AG20443 (cell line): ENCODE data around the gene FSIP1.

Source experiments
- DNase-seq: peaks from one replicate; pipeline ENCODE4 v3.0.0; 2012; ENCODE audit warnings: low spot score, mixed read lengths

The FSIP1 gene

DNA sequence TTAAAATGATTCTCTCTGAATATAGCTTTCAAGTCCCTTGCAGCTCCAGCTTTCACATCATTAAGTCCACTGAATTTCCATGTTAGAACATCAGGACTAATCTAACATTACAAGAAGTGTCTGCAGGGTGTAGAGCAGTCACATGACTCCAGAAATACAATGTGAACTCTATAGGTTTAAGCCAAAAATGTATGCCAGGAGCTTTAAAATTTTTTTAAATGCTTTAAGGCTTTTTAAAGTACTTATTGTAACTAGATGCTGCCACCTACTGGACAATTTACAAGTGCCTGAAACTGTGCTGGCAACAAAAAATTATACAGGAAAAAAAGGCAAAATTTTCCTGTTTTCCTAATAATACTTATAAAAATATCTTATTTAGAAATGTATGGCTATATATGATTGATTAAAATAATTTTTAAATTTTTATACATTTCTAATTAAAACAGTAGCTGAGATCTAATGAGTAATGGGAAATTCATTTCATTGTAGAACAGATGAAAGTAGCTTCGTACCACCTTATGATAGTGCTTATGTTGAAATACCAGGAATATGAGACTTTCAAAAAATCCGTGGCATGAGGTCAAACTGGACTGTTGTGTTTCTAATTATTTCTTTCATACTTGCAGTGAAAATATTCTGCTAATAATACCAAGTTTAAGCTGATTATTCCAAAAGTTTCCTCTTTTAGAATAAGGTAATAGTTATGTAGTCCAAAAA lies 25.7 kb downstream of the FSIP1 start:
- DNase-seq, result peak; percentile 34

DNA sequence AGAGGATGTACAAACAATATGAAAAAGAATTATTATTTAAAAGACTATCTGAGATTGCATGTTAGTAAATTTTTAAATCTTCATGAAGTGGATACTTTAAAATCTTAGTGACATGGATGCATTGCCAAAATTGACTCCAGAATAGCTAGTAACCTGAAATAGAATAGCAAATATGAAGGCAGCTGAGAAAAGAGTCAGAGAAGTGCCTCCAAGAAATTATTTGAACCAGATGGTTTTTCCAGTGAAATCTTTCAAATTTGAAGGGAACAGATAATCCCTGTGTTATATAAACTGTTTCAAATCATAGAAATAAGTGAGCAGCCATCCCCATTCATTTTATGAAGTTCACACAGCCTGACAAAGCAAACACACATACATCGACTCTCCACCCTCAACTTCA lies 29.6 kb downstream of the FSIP1 start:
- DNase-seq, result no peak

GRCh38 chr15:39752246-39752645 lies 30.4 kb downstream of the FSIP1 start:
- DNase-seq, result no peak

DNA sequence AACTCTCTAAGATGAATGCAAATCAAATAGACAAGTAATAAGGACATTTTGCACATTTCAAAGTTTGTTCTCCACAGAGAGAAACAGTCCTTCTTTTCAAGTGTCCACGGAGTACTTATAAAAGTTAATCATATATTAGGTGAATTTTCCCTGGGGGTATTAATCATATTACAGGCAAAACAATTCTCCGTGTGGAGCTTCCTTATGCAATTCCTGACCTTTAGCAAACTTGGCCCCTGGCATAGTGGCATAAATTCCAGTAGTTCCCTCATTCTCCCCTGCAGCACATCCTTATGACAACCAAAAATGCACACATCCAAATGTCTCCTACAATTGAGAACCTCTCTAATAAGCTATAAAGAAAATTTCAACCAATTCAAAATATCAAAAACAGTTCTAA lies 34.4 kb downstream of the FSIP1 start:
- no peak for DNase-seq

GRCh38 chr15:39747326-39747725 lies 35.3 kb downstream of the FSIP1 start:
- peak; percentile 14 for DNase-seq

- no peak for DNase-seq
Measured at GRCh38 chr15:39746714-39747276, 35.8 kb downstream of the FSIP1 start.

DNA sequence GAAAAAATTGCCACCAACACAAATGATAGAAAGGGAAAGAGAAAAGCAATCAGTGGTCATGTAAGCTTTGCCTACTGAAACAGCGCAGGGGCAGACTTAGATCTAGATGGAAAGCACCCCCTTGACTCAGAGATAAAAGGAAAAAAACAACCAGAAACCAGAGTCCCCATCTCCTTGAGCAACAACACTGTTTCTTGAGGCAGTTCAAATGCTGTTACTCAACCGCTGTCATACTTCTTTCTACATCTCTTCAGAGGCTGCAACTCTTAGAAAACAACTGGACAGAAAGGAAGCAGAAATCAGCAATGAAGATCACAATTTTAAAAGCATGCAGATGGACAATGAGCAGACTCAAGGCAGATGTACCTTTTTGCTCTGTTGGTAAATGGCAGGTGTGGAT lies 36.5 kb downstream of the FSIP1 start:
- no peak for DNase-seq

DNA sequence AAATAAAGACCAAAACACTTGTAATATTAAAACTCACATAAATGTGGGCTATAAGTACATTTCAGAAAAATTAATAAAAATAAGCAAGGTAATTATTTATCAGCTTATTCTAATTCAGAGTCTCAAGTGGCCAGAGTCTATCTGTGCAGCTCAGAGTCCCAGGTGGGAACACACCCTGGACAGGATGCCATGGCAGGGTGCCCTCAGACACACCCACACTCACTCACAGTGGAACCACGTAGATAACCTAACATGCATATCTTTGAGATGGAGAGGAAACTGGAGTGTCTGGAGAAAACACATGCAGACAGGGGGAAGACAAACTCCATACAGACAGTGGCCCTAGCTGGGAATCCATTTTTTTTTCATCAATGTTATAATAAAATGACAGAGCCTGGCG lies 37.2 kb downstream of the FSIP1 start:
- no peak for DNase-seq

DNA sequence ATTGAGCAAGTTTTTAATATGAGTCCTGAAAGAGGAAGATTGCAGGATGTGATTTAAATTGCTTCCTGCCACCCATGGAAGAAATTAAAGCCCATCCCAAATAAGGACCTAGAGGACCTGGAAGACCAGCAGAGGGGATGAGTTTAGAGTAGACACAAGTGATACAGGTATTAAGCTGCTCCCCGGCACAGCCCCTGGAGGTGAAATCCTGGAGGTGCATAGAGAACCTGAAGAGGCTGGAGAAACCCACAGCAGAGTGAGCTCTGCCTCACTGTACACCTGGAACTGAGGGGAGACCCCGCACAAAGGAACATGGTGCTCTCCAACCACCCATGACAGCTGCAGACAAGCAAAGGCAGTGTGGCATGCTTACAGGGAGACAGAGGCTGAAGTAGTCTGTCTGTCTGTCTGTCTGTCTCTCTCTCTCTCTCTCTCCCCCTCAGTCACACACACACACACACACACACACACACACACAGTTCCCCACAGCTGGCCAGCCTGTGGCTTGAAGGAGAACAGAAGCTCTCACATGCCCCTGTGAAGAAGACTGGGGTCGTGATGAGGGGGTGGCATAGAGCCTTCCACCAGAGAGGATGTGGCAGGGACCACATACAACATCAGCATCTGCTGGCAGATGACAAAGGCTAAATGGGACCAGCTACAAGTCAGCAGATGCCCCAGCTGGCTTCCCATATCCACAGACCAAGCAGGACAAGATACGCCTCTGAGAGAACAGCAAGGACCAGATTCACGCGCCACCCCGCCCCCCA lies 38.1 kb downstream of the FSIP1 start:
- DNase-seq, result no peak

- DNase-seq, result no peak
Measured at GRCh38 chr15:39743611-39744010, 39.0 kb downstream of the FSIP1 start.

- peak; percentile 17 for DNase-seq
Measured at GRCh38 chr15:39741258-39741657, 41.4 kb downstream of the FSIP1 start.

- no peak for DNase-seq
Measured at GRCh38 chr15:39738998-39739397, 43.6 kb downstream of the FSIP1 start.

- no peak for DNase-seq
Measured at GRCh38 chr15:39737196-39737550, 45.5 kb downstream of the FSIP1 start.

GRCh38 chr15:39736412-39737195 lies 46.0 kb downstream of the FSIP1 start:
- DNase-seq, result no peak

DNA sequence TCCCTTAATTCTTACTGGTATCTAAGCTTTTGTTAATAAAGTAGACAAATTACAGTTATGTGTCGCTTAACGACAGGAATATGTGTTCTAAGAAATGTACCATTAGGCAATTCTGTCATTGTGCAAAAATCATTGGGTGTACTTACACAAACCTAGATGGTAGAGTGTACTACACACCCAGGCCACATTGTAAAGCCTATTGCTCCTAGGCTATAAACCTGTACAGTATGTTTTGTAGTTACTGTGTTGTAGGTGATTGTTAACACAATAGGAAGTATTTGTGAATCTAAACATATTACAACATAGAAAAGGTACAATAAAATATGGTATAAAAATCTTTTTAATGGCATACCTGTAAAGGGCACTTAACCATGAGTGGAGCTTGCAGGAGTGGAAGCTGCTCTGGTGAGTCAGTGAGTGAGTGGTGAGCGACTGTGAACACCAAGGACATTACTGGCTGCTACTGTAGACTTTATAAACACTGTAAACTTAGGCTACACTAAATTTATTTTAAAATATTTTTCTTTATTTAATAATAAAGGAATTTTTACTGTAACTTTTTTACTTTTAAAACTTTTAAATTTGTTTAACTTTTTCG lies 47.4 kb downstream of the FSIP1 start:
- no peak for DNase-seq

DNA sequence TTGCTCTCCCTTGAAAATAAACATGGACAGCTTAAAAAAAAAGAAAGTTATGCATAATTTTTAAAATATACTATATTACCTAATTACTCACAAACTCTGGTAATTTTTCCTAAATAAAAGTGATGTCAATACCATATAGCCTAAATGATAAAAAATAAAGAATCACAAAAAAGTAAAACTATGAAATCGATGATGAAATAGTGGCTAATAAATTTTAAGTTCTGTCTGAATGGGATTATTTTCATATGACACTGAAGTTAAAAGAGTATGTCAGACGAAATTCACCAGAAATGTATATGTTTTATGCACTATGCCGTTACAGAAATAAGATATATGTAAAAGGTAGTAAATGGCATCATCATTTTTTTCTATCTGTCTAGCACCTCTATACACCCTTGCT lies 51.4 kb downstream of the FSIP1 start:
- DNase-seq, result no peak

DNA sequence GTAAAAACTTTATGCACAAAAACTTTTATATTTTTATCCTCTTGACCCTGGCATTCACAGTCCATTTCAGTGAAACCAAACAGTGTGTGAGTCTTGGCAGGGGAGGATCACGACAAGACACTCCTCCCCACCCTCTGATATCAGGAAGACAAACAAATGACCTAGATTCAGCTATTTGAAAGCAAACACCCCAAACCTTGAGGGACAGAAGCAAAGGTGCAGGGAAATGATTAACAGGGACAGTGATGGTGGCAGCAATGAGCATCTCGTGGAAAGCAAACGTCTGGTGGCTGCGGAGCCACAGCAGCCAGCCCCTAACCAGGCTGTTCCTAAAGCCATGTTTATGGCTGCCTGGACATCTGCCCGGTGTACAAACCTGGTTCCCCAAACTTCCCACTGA lies 52.1 kb downstream of the FSIP1 start:
- DNase-seq, result no peak

DNA sequence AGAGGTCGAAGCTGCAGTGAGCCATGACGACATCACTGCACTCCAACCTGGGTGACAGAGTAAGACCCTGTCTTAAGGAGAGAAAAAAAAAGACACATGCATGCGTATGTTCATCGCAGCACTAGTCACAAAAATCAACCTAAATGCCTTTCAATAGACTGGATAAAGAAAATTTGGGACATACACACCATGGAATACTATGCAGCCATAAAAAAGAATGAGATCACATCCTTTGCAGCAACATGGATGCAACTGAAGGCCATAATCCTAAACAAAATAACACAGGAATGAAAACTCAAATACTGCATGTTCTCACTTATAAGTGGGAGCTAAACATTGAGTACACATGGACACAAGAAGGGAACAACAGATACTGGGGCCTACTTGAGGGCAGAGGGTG lies 53.1 kb downstream of the FSIP1 start:
- DNase-seq, result no peak

GRCh38 chr15:39728845-39729244 lies 53.8 kb downstream of the FSIP1 start:
- DNase-seq, result no peak

DNA sequence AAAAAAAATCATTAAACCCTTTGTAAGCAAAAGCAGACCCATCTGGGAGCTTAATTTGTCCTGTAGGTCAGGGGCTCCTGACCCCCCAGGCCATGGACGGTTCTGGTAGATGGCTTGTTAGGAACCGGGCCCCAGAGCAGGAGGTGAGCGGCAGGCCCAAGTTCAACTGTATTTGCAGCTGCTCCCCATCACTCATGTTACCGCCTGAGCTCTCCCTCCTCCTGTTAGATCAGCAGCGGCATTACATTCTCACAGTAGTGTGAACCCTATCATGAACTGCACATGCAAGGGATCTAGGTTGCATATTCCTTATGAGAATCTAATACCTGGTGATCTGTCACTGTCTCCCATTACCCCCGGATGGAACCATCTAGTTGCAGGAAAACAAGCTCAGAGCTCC lies 60.7 kb downstream of the FSIP1 start:
- DNase-seq, result no peak

DNA sequence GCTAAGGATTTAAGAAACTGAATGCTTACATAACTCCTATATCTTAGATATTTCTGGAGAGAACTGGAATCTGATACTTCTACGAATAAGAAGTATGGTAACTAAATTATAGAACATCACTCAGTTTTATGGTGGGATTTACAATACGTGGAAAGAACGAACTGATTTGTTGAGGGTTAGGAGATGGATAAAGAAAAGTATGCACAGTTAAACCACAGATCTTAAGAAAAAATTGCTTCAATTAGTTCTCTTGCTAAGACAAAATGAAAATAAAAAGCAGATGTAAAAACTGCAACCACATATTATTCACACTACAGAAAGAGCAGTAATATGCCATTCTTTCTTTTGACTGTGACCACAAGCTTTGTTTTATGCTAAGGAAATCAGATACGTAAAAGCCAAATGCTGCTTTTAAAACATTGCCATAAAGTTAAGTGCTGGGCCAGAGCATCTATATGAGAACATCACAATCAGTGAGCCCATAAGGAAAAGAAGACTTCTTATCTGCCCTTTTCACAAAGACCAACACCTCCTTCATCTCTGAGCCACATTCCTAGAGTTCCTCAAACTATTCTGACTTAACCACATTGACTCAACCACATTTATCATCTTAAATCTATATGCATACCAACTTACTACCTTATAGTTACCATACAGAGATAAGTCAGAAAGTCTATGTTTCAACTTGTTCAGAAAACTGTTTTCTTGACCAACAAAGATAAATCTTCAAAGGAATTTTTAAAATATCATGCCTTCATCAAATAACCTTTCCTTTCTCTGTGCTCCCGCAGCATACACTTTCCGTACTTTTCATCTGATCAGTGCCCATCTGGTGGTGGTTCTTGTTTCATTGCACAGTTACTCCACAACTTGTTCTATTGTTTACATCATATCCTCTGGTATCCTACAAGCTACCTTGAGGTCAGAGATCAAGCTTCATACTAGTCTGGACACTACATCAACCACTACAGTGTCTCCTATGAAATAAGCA lies 61.7 kb downstream of the FSIP1 start:
- DNase-seq, result peak; percentile 36
